ENCODE results near the gene ENDOV.

Gene ENDOV

GRCh38 chr17:80381416-80381923 is 33.5 kb upstream of the ENDOV start:
- H3K4me1 Mint-ChIP-seq, result no peaks in the 10 kb centered on the region
- H3K27ac Mint-ChIP-seq, result peak overlapping the region; percentile 6
- H3K27me3 Mint-ChIP-seq, result no peaks in the 10 kb centered on the region
- no peak overlapping the region for H3K4me3 Mint-ChIP-seq
- H3K9me3 Mint-ChIP-seq, result no peaks in the 10 kb centered on the region
- H3K36me3 Mint-ChIP-seq, result peaks cover 37 to 73% of the 10 kb centered on the region in 2 donors
- ATAC-seq (replicated peaks), result no peak
- no peak for DNase-seq

GRCh38 chr17:80382446-80382845 is 32.5 kb upstream of the ENDOV start:
- no peak for ATAC-seq (replicated peaks)
- H3K27me3 Mint-ChIP-seq, result no peaks in the 10 kb centered on the region
- peaks cover 37 to 69% of the 10 kb centered on the region in 2 donors for H3K36me3 Mint-ChIP-seq
- no peaks in the 10 kb centered on the region for H3K9me3 Mint-ChIP-seq
- H3K4me1 Mint-ChIP-seq, result no peaks in the 10 kb centered on the region
- no peak for DNase-seq
- peak overlapping the region; percentile 51 for H3K27ac Mint-ChIP-seq
- no peak overlapping the region for H3K4me3 Mint-ChIP-seq

GRCh38 chr17:80382956-80383355 is 32.0 kb upstream of the ENDOV start:
- Mint-ChIP-seq H3K4me3 (no peak overlapping the region), H3K27ac (no peak overlapping the region), H3K27me3 (no peaks in the 10 kb centered on the region), H3K4me1 (no peaks in the 10 kb centered on the region), H3K36me3 (peaks cover 40 to 68% of the 10 kb centered on the region in 2 donors), H3K9me3 (no peaks in the 10 kb centered on the region)
- ATAC-seq (replicated peaks) (no peak), DNase-seq (no peak)

GRCh38 chr17:80384078-80384960 is 30.6 kb upstream of the ENDOV start:
- Mint-ChIP-seq H3K4me3 (no peak overlapping the region), H3K27me3 (no peaks in the 10 kb centered on the region), H3K36me3 (peaks cover 47 to 68% of the 10 kb centered on the region in 2 donors), H3K4me1 (no peaks in the 10 kb centered on the region), H3K9me3 (no peaks in the 10 kb centered on the region), H3K27ac (peak overlapping the region; percentile 0)
- DNase-seq, result no peak
- no peak for ATAC-seq (replicated peaks)

- H3K4me3 Mint-ChIP-seq, result no peak overlapping the region
- H3K27ac Mint-ChIP-seq, result peak overlapping the region; percentile 72
- no peaks in the 10 kb centered on the region for H3K9me3 Mint-ChIP-seq
- H3K27me3 Mint-ChIP-seq, result no peaks in the 10 kb centered on the region
- ATAC-seq (replicated peaks) (no peak), DNase-seq (no peak)
- H3K4me1 Mint-ChIP-seq, result no peaks in the 10 kb centered on the region
- peaks cover 48 to 68% of the 10 kb centered on the region in 2 donors for H3K36me3 Mint-ChIP-seq
Observed at GRCh38 chr17:80385046-80385445, 29.9 kb upstream of the ENDOV start.

- Mint-ChIP-seq H3K4me1 (no peaks in the 10 kb centered on the region), H3K4me3 (no peak overlapping the region), H3K27ac (peak overlapping the region; percentile 31), H3K36me3 (peaks cover 44 to 60% of the 10 kb centered on the region in 2 donors), H3K9me3 (no peaks in the 10 kb centered on the region), H3K27me3 (no peaks in the 10 kb centered on the region)
- DNase-seq, result no peak
- ATAC-seq (replicated peaks), result no peak
Observed at GRCh38 chr17:80386341-80386740, 28.6 kb upstream of the ENDOV start.

GRCh38 chr17:80387071-80387470 is 27.9 kb upstream of the ENDOV start:
- no peak for DNase-seq
- ATAC-seq (replicated peaks), result no peak
- Mint-ChIP-seq H3K36me3 (peaks cover 44 to 60% of the 10 kb centered on the region in 2 donors), H3K27me3 (no peaks in the 10 kb centered on the region), H3K27ac (no peak overlapping the region), H3K4me3 (no peak overlapping the region), H3K9me3 (no peaks in the 10 kb centered on the region), H3K4me1 (no peaks in the 10 kb centered on the region)

- ATAC-seq (replicated peaks), result no peak
- DNase-seq, result no peak
- Mint-ChIP-seq H3K27ac (no peak overlapping the region), H3K9me3 (no peaks in the 10 kb centered on the region), H3K4me3 (no peak overlapping the region), H3K36me3 (peaks cover 43 to 57% of the 10 kb centered on the region in 2 donors), H3K4me1 (no peaks in the 10 kb centered on the region), H3K27me3 (no peaks in the 10 kb centered on the region)
Observed at GRCh38 chr17:80388175-80388574, 26.8 kb upstream of the ENDOV start.

GRCh38 chr17:80388601-80389000 is 26.4 kb upstream of the ENDOV start:
- Mint-ChIP-seq H3K27ac (no peak overlapping the region), H3K9me3 (no peaks in the 10 kb centered on the region), H3K36me3 (peaks cover 43 to 52% of the 10 kb centered on the region in 2 donors), H3K4me3 (no peak overlapping the region), H3K27me3 (no peaks in the 10 kb centered on the region), H3K4me1 (no peaks in the 10 kb centered on the region)
- no peak for ATAC-seq (replicated peaks)
- DNase-seq, result no peak

GRCh38 chr17:80389011-80389995 is 25.7 kb upstream of the ENDOV start:
- Mint-ChIP-seq H3K4me1 (no peaks in the 10 kb centered on the region), H3K9me3 (no peaks in the 10 kb centered on the region), H3K27me3 (no peaks in the 10 kb centered on the region), H3K36me3 (peaks cover 40 to 45% of the 10 kb centered on the region in 2 donors), H3K27ac (no peak overlapping the region), H3K4me3 (no peak overlapping the region)
- ATAC-seq (replicated peaks) (no peak), DNase-seq (no peak)

GRCh38 chr17:80393241-80393890 is 21.6 kb upstream of the ENDOV start:
- no peak overlapping the region for H3K27ac Mint-ChIP-seq
- H3K27me3 Mint-ChIP-seq, result no peaks in the 10 kb centered on the region
- DNase-seq, result no peak
- no peaks in the 10 kb centered on the region for H3K9me3 Mint-ChIP-seq
- H3K36me3 Mint-ChIP-seq, result peaks cover 31 to 34% of the 10 kb centered on the region in 2 donors
- H3K4me3 Mint-ChIP-seq, result no peak overlapping the region
- ATAC-seq (replicated peaks), result no peak
- peaks cover 8 to 17% of the 10 kb centered on the region in 2 donors for H3K4me1 Mint-ChIP-seq

- peaks cover 8 to 22% of the 10 kb centered on the region in 2 donors for H3K4me1 Mint-ChIP-seq
Observed at GRCh38 chr17:80393961-80394360, 21.0 kb upstream of the ENDOV start.

GRCh38 chr17:80394629-80395216 is 20.2 kb upstream of the ENDOV start:
- peaks cover 8 to 27% of the 10 kb centered on the region in 2 donors for H3K4me1 Mint-ChIP-seq
- H3K27ac Mint-ChIP-seq, result no peak overlapping the region
- no peak for DNase-seq
- no peak for ATAC-seq (replicated peaks)
- H3K9me3 Mint-ChIP-seq, result no peaks in the 10 kb centered on the region
- H3K4me3 Mint-ChIP-seq, result no peak overlapping the region
- no peaks in the 10 kb centered on the region for H3K27me3 Mint-ChIP-seq
- H3K36me3 Mint-ChIP-seq, result peaks cover 21 to 26% of the 10 kb centered on the region in 2 donors

More at GRCh38 chr17:80393961-80394360, 21.0 kb upstream of the ENDOV start:
- H3K27me3 Mint-ChIP-seq, result no peaks in the 10 kb centered on the region
- ATAC-seq (replicated peaks) (no peak), DNase-seq (no peak)
- H3K4me3 Mint-ChIP-seq, result no peak overlapping the region
- H3K9me3 Mint-ChIP-seq, result no peaks in the 10 kb centered on the region
- peak overlapping the region; percentile 31 for H3K27ac Mint-ChIP-seq
- H3K36me3 Mint-ChIP-seq, result peaks cover 27 to 31% of the 10 kb centered on the region in 2 donors

All from stimulated activated naive B cell treated with anti-CD40 and anti-IgM and Interleukin-4, amounts not matched to agents 10 μg/mL and 1 μg/mL and 100 μg/mL, for 72 hours (primary cell).